ENCODE results near the gene PBX1.

GRCh38 chr1:164589408-164589807 lies 30.4 kb downstream of the PBX1 start:
- TF ChIP-seq CTCF (conservative IDR thresholded peaks at IDR 0.05; ENCODE audit: low read depth, low read length): no peak
- TF ChIP-seq EZH2 (IDR thresholded peaks at IDR 0.05; ENCODE audit: low read length, unreplicated experiment): no peak
